DND-41 (cell line): ENCODE data around the gene GADD45A.
A peak's percentile ranks its signal among the peaks of the same experiment; 100 is the strongest.

Source experiments
- ATAC-seq: fragments of 200-7000 bp; cut with Tn5 transposase; 3 replicates; pipeline ENCODE4 v1.9.1; 2021; ENCODE audit warnings: low read depth; ENCODE audit not compliant: insufficient read depth
- DNase-seq: peaks from one replicate; pipeline ENCODE4 v3.0.0-alpha.2; 2020
- H2AFZ ChIP-seq: 2 replicates; pipeline ENCODE4 v1.6.0; 2012; ENCODE audit warnings: low read depth, low read length
- H3K27ac ChIP-seq: 2 replicates; pipeline ENCODE4 v1.5.1; 2012; ENCODE audit warnings: low read length, inconsistent platforms
- H3K27me3 ChIP-seq: fragments of 200-600 bp; sonication (generic); 2 replicates; pipeline ENCODE4 v1.6.0; 2012; ENCODE audit warnings: low read length, mild to moderate bottlenecking, inconsistent platforms; ENCODE audit not compliant: insufficient read depth, poor library complexity
- H3K36me3 ChIP-seq: 2 replicates; pipeline ENCODE4 v1.5.1; 2012; ENCODE audit warnings: low read length, inconsistent platforms; ENCODE audit not compliant: insufficient read depth
- H3K4me1 ChIP-seq: 2 replicates; pipeline ENCODE4 v1.5.1; 2012; ENCODE audit warnings: mild to moderate bottlenecking, low read length; ENCODE audit not compliant: insufficient read depth
- H3K4me2 ChIP-seq: 2 replicates; pipeline ENCODE4 v1.6.0; 2012; ENCODE audit warnings: mild to moderate bottlenecking, moderate library complexity, low read length, inconsistent platforms; ENCODE audit not compliant: insufficient read depth
- H3K4me3 ChIP-seq, 2 experiments: fragments of 200-600 bp in 1 of 2; shearing (Covaris generic) in 1 of 2; 2 replicates each; pipeline ENCODE4 v1.5.1; 2012 to 2016; ENCODE audit warnings: inconsistent platforms in 2 of 2, low read length in 2 of 2, mild to moderate bottlenecking in 2 of 2, low read depth in 1 of 2, moderate library complexity in 1 of 2
- H3K79me2 ChIP-seq: 2 replicates; pipeline ENCODE4 v1.6.0; 2012; ENCODE audit warnings: low read length, inconsistent platforms; ENCODE audit not compliant: insufficient read depth
- H3K9ac ChIP-seq: 2 replicates; pipeline ENCODE4 v1.6.0; 2012; ENCODE audit warnings: low read depth, mild to moderate bottlenecking, inconsistent platforms, low read length, moderate library complexity
- H3K9me3 ChIP-seq: 2 replicates; pipeline ENCODE4 v1.5.1; 2012; ENCODE audit warnings: low read length, moderate library complexity, mild to moderate bottlenecking, inconsistent platforms; ENCODE audit not compliant: insufficient read depth, severe bottlenecking
- H4K20me1 ChIP-seq: 2 replicates; pipeline ENCODE4 v1.6.0; 2012; ENCODE audit warnings: low read length; ENCODE audit not compliant: insufficient read depth
- EZH2 ChIP-seq: IDR thresholded peaks from 3 replicates; pipeline ENCODE4 v1.6.1; 2012; ENCODE audit warnings: borderline replicate concordance, low read depth, mild to moderate bottlenecking, moderate library complexity, low read length, inconsistent platforms; ENCODE audit not compliant: severe bottlenecking
- TF ChIP-seq, protein P1 (sequence below): IDR thresholded peaks from 2 replicates; pipeline ENCODE4 v1.5.1; 2012; ENCODE audit warnings: borderline replicate concordance, low read length, moderate library complexity, mild to moderate bottlenecking; ENCODE audit not compliant: poor library complexity, severe bottlenecking; ENCODE audit errors: extremely low read depth

Gene GADD45A

DNA sequence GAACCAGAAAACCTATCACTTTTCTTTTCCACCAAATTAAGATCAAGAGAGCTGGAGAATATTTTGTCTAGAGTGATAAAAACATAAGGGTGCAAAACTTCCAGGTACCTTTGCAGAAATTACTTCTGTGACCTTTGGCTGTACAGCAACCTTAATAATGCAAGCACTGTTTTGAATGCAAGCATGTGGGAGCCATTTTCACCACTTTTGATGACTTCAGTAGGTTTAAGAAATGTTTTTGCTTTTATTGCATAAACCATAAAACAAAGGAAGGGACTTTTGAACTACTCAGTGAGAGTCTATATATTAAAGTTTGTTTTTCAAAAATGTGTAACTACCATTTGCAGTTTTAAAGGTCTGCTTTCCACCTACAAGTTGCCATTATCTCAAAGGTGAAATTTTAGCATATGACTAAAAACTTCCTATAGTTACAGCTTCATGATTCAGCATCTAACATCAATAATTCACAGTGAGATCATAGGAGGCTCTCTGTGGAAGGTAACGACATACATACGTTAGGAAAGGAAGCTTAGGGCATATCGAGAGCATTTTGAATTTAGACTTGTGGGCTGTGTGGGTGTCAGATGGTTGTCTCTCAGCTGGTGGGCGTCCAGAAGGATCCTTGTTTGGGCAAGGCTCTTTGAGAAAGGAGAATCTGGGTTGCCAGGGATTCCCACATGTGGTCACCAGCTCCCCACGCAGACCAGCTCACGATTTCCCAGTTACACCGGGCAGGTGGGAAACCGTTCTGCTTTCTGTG, 1.1 kb upstream of the GADD45A start:
- H3K4me2 ChIP-seq, result peak overlapping the region; percentile 70
- TF ChIP-seq, protein P1, sequence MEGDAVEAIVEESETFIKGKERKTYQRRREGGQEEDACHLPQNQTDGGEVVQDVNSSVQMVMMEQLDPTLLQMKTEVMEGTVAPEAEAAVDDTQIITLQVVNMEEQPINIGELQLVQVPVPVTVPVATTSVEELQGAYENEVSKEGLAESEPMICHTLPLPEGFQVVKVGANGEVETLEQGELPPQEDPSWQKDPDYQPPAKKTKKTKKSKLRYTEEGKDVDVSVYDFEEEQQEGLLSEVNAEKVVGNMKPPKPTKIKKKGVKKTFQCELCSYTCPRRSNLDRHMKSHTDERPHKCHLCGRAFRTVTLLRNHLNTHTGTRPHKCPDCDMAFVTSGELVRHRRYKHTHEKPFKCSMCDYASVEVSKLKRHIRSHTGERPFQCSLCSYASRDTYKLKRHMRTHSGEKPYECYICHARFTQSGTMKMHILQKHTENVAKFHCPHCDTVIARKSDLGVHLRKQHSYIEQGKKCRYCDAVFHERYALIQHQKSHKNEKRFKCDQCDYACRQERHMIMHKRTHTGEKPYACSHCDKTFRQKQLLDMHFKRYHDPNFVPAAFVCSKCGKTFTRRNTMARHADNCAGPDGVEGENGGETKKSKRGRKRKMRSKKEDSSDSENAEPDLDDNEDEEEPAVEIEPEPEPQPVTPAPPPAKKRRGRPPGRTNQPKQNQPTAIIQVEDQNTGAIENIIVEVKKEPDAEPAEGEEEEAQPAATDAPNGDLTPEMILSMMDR, result no peak
- no peak for TF ChIP-seq EZH2
- H3K9me3 ChIP-seq, result no peaks in the 10 kb centered on the region
- peaks cover 35% of the 10 kb centered on the region for H3K36me3 ChIP-seq
- H3K79me2 ChIP-seq, result peaks cover 27% of the 10 kb centered on the region
- peaks cover 28% of the 10 kb centered on the region for H4K20me1 ChIP-seq
- no peaks in the 10 kb centered on the region for H3K27me3 ChIP-seq
- peaks cover 25% of the 10 kb centered on the region for H3K4me1 ChIP-seq
- peak overlapping the region; percentile 79 for H2AFZ ChIP-seq
- ATAC-seq, result no peak
- peak overlapping the region; percentile 40 for H3K9ac ChIP-seq
- peak overlapping the region in 1 of 2 experiments; percentile 51; a peak in 2 of 4 replicates for H3K4me3 ChIP-seq
- no peak for DNase-seq
- peak overlapping the region; percentile 55; the same call in 1 of the 2 replicates for H3K27ac ChIP-seq

GRCh38 chr1:67684526-67685066, 405 bp upstream of the GADD45A start:
- Histone ChIP-seq H2AFZ (peak overlapping the region; percentile 79), H3K36me3 (peaks cover 42% of the 10 kb centered on the region), H3K4me1 (peaks cover 25% of the 10 kb centered on the region), H3K4me2 (peak overlapping the region; percentile 70), H3K27ac (peak overlapping the region; percentile 55; the same call in 1 of the 2 replicates), H3K9me3 (no peaks in the 10 kb centered on the region), H3K27me3 (no peaks in the 10 kb centered on the region), H3K9ac (peak overlapping the region; percentile 40), H3K4me3 (peak overlapping the region in 1 of 2 experiments; percentile 51; a peak in 3 of 4 replicates), H4K20me1 (peaks cover 29% of the 10 kb centered on the region), H3K79me2 (peaks cover 27% of the 10 kb centered on the region)
- TF ChIP-seq EZH2, result no peak
- TF ChIP-seq, protein P1, result no peak
- DNase-seq, result no peak
- no peak for ATAC-seq

DNA sequence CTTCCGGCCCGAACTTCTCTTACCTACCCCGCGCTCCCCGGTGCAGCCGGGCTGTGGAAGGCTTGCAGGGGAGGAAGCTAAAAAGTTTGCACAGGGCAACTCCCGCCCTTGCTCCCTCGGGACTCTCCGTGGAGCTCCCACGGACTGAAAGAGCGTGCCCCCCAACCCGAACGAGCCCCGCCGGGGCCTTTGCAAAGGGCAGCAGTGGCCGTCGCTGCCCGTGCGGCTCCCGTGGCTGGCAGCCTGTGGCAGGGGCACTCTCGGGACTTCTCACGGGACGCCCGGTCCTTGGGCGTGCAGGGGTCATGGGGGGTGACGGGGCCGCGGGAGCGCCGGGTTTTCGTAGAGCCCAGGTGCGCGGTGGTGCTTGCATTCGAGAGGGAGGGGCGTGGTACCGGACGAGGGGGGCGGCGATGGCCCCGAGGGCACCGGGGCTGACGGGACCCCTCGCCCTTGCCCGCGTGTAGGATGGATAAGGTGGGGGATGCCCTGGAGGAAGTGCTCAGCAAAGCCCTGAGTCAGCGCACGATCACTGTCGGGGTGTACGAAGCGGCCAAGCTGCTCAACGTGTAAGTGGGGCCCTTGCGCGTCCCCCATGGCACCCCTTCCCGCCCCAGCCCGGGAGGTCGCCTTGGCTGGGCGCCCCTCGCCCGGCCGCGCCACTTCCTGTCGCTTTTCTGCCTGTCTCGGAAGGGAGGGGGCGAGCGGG, 711 bp downstream of the GADD45A start:
- H2AFZ ChIP-seq, result peak overlapping the region; percentile 60
- peak; percentile 66 for DNase-seq
- peaks cover 29% of the 10 kb centered on the region for H4K20me1 ChIP-seq
- peaks cover 45% of the 10 kb centered on the region for H3K36me3 ChIP-seq
- TF ChIP-seq EZH2, result no peak
- TF ChIP-seq, protein P1, result no peak
- H3K79me2 ChIP-seq, result peaks cover 27% of the 10 kb centered on the region
- H3K4me2 ChIP-seq, result peak overlapping the region; percentile 70
- H3K9me3 ChIP-seq, result no peaks in the 10 kb centered on the region
- peak; percentile 22 for ATAC-seq
- no peaks in the 10 kb centered on the region for H3K27me3 ChIP-seq
- H3K4me3 ChIP-seq, result peak overlapping the region; percentile 95 to 99
- peak overlapping the region; percentile 93 for H3K9ac ChIP-seq
- H3K27ac ChIP-seq, result peak overlapping the region; percentile 88
- peaks cover 25% of the 10 kb centered on the region for H3K4me1 ChIP-seq
